ENCODE results near the gene PLEKHH1. TPM values are rescaled to one million over a fixed set of nuclear protein-coding genes. Genes with fewer than 3 reads are reported as not detected.

The PLEKHH1 gene
- total RNA-seq, 1 experiment from 2014 or later, result 6.7 TPM

DNA sequence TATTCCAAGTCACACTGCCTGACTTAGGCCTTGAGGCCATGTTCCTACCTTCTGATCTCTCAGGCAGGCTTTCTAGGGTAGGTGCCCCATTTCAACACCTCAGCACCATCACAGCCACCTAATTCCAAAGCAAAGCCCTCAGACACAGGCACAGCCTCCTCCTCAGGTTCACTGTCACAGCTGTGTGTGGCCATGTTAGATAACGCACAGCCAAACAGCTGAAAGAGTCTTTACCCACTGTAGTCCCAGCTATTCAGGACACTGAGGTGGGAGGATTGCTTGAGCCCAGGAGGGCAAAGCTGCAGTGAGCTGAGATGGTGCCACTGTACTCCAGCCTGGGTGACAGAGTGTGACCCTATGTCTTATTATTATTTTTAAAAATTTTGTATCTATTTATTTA is 37.3 kb upstream of the PLEKHH1 start:
- DNase-seq (ENCODE audit: low read depth, low spot score) (no peak), ATAC-seq (no peak; the same call in 1 of the 2 replicates)
- Histone ChIP-seq H3K27me3 (ENCODE audit: control insufficient read depth, insufficient read depth, low read length) (no peaks in the 10 kb centered on the region), H3K4me3 (ENCODE audit: low read depth in 2 of 2, low read length in 2 of 2) (no peak overlapping the region), H3K4me1 (ENCODE audit: control insufficient read depth, insufficient read depth, low read length) (no peaks in the 10 kb centered on the region), H3K27ac (ENCODE audit: low read length) (no peak overlapping the region), H3K9me3 (ENCODE audit: control insufficient read depth, insufficient read depth, low read depth, low read length) (peaks cover 13% of the 10 kb centered on the region; the same call in 1 of the 2 replicates), H3K36me3 (ENCODE audit: control insufficient read depth, insufficient read depth, low read length) (no peaks in the 10 kb centered on the region)
- ChIA-PET POLR2A (no interaction called here), CTCF (no interaction called here)
- BruUV-seq (replicated peaks), result no TSS peak
- in situ Hi-C loops (cut with HindIII; ENCODE audit: low pct_unique_long_range_greater_than_20kb, low sequenced_read_pairs) (no loop called here), intact Hi-C loops (cut with micrococcal nuclease; ENCODE audit: unreplicated experiment) (no loop called here)
- TF ChIP-seq POLR2AphosphoS5 (IDR thresholded peaks at IDR 0.05; ENCODE audit: low read depth, low read length) (no peak), SIN3A (IDR thresholded peaks at IDR 0.05; ENCODE audit: borderline replicate concordance, insufficient read depth, low read depth, low read length) (no peak), TCF7L2 (IDR thresholded peaks at IDR 0.05; ENCODE audit: low read depth, low read length) (no peak)
- TF ChIP-seq, protein P1, sequence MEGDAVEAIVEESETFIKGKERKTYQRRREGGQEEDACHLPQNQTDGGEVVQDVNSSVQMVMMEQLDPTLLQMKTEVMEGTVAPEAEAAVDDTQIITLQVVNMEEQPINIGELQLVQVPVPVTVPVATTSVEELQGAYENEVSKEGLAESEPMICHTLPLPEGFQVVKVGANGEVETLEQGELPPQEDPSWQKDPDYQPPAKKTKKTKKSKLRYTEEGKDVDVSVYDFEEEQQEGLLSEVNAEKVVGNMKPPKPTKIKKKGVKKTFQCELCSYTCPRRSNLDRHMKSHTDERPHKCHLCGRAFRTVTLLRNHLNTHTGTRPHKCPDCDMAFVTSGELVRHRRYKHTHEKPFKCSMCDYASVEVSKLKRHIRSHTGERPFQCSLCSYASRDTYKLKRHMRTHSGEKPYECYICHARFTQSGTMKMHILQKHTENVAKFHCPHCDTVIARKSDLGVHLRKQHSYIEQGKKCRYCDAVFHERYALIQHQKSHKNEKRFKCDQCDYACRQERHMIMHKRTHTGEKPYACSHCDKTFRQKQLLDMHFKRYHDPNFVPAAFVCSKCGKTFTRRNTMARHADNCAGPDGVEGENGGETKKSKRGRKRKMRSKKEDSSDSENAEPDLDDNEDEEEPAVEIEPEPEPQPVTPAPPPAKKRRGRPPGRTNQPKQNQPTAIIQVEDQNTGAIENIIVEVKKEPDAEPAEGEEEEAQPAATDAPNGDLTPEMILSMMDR (IDR thresholded peaks at IDR 0.05), result no peak
- TF ChIP-seq, protein P2, sequence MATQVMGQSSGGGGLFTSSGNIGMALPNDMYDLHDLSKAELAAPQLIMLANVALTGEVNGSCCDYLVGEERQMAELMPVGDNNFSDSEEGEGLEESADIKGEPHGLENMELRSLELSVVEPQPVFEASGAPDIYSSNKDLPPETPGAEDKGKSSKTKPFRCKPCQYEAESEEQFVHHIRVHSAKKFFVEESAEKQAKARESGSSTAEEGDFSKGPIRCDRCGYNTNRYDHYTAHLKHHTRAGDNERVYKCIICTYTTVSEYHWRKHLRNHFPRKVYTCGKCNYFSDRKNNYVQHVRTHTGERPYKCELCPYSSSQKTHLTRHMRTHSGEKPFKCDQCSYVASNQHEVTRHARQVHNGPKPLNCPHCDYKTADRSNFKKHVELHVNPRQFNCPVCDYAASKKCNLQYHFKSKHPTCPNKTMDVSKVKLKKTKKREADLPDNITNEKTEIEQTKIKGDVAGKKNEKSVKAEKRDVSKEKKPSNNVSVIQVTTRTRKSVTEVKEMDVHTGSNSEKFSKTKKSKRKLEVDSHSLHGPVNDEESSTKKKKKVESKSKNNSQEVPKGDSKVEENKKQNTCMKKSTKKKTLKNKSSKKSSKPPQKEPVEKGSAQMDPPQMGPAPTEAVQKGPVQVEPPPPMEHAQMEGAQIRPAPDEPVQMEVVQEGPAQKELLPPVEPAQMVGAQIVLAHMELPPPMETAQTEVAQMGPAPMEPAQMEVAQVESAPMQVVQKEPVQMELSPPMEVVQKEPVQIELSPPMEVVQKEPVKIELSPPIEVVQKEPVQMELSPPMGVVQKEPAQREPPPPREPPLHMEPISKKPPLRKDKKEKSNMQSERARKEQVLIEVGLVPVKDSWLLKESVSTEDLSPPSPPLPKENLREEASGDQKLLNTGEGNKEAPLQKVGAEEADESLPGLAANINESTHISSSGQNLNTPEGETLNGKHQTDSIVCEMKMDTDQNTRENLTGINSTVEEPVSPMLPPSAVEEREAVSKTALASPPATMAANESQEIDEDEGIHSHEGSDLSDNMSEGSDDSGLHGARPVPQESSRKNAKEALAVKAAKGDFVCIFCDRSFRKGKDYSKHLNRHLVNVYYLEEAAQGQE (IDR thresholded peaks at IDR 0.05; ENCODE audit: insufficient read depth in 1 of 2, low read depth in 2 of 2, low read length in 1 of 2), result no peak

DNA sequence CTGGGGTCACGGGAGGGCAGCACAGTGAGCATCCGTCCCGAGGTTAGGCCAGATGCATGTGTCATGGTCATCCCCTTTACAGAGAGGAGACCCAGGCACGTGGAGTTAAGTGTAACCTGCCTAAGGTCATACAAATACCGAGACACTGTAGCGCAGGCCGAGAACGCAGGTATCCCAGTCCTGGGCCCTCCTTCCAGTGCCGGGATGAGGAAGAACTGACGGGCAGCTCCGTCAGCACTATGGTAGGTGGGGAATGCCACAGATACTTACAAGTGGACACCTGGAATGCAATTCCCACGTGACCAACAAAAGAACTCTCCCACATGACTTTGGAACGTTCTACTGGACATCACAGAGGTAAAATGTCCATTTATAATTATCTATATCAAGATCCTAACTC is 35.9 kb upstream of the PLEKHH1 start:
- no peak for TF ChIP-seq TCF7L2 (IDR thresholded peaks at IDR 0.05; ENCODE audit: low read depth, low read length)
- no peak for TF ChIP-seq POLR2AphosphoS5 (IDR thresholded peaks at IDR 0.05; ENCODE audit: low read depth, low read length)
- no peak for TF ChIP-seq SIN3A (IDR thresholded peaks at IDR 0.05; ENCODE audit: borderline replicate concordance, insufficient read depth, low read depth, low read length)
- TF ChIP-seq, protein P2 (IDR thresholded peaks at IDR 0.05; ENCODE audit: insufficient read depth in 1 of 2, low read depth in 2 of 2, low read length in 1 of 2), result no peak
- TF ChIP-seq, protein P1 (IDR thresholded peaks at IDR 0.05), result no peak
- ATAC-seq (no peak), DNase-seq (ENCODE audit: low read depth, low spot score) (no peak)
- no peaks in the 10 kb centered on the region for H3K27me3 ChIP-seq (ENCODE audit: control insufficient read depth, insufficient read depth, low read length)
- H3K27ac ChIP-seq (ENCODE audit: low read length), result no peak overlapping the region
- no TSS peak for BruUV-seq (replicated peaks)
- no peaks in the 10 kb centered on the region for H3K36me3 ChIP-seq (ENCODE audit: control insufficient read depth, insufficient read depth, low read length)
- CTCF ChIA-PET, result no interaction called here
- in situ Hi-C loops (cut with HindIII; ENCODE audit: low pct_unique_long_range_greater_than_20kb, low sequenced_read_pairs) (no loop called here), intact Hi-C loops (cut with micrococcal nuclease; ENCODE audit: unreplicated experiment) (no loop called here)
- peaks cover 13% of the 10 kb centered on the region; the same call in 1 of the 2 replicates for H3K9me3 ChIP-seq (ENCODE audit: control insufficient read depth, insufficient read depth, low read depth, low read length)
- H3K4me3 ChIP-seq (ENCODE audit: low read depth in 2 of 2, low read length in 2 of 2), result no peak overlapping the region
- POLR2A ChIA-PET, result no interaction called here
- H3K4me1 ChIP-seq (ENCODE audit: control insufficient read depth, insufficient read depth, low read length), result no peaks in the 10 kb centered on the region

Measured in Panc1 (cell line).